HUDEP-2 (cell line): ENCODE measurements around the gene CPXM1.

Experiments
- DNase-seq, 76 experiments: peaks; one replicate each; lab custom pipeline; 2025; ENCODE audit not compliant: unreplicated experiment in 76 of 76; lab: John Stamatoyannopoulos, UW

The CPXM1 gene

DNA sequence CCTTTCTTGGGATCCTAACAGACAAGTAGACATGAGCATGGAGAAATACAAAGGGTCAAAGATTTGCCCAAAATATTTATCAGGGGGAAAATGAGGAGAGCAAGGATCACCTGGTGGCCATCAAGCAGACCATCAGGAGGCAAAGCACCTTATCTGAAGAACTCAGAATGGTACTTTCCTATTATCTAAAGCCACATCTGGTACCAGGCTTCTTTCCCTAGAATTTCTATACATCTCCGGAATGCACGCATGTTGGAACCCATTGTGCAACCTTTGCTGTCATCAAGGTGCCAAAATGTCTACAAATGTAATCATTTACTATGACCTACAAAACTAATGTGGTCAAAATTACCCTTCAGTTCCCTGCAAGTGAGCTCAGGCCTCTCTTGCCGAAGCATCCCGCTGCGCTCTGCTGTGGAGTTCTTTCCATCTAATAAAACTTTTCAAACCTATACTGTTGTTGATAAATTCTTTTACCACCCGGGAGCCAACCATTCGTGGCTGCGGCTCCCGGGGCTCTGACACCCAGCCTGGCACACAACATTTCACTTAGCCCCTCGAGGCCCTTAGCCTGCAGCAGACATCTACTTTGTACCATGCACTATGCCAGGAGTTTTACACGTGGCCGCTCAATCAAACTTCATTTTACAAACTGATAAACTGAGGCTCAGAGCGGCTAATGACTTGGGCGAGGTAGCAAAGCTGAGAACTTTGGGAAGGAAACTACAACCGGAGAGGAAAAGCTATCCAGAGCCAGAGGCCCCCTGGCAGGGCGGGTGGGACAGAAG, 3.8 kb upstream of the CPXM1 start:
- no peak for DNase-seq

GRCh38 chr20:2801286-2801728, 880 bp upstream of the CPXM1 start:
- no peak for DNase-seq

- no peak for DNase-seq
These were observed 523 bp downstream of the CPXM1 start for GRCh38 chr20:2799688-2800520.

DNA sequence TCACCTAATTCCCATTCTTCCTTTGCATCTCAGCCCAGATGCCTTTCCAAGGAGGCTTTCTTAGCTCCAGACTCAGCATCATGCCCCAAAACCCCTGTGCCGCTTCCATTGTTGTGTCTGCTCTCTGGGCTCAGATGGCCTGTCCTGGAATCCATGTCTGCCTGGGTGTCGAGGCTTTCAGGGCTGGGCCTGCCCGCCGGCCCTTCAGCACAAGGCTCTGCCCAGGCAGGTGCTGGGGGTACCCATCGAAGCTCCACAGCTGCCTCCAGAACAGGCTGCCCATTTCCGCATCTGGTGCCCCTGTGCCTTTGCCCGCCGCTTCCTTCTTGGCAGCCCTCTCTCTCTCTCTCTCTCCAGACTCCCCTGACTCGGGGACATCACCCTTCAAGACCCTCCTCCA, 1.2 kb downstream of the CPXM1 start:
- DNase-seq, result no peak

GRCh38 chr20:2798814-2799213, 1.6 kb downstream of the CPXM1 start:
- no peak for DNase-seq

DNA sequence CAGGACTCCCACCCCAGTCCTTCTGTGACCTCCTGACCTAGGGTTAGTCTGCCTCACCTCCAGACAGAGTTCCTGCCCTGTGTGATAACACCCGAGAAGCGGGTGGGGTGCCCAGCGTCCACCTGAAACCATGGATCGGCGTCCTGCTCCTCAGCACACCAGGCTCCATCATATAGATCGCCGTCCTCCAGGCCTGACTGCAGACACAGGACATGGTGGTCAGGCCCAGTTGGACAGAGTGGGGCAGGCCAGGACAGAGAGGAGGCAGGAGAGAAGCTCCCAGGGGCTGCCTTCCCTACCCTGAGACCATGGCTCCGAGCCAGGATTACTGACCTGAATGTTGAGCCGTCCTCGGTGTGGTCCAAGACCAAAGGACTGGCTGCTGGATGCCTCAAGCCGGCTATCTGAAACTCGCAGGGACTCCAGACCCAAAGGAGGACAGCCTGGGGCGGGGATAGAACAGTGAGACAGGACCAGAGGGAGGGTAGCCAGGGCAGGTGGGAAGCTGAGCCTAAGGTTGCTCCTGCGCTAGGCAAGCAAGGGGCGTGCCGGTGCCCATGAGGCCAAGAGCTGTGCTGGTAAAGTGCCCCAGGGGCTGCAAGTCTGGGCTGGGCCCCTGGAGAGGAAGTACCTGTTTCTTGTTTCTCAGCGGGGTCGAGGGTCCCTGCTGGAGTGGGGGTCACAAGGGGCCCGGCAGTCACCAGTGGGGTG, 2.2 kb downstream of the CPXM1 start:
- no peak for DNase-seq

DNA sequence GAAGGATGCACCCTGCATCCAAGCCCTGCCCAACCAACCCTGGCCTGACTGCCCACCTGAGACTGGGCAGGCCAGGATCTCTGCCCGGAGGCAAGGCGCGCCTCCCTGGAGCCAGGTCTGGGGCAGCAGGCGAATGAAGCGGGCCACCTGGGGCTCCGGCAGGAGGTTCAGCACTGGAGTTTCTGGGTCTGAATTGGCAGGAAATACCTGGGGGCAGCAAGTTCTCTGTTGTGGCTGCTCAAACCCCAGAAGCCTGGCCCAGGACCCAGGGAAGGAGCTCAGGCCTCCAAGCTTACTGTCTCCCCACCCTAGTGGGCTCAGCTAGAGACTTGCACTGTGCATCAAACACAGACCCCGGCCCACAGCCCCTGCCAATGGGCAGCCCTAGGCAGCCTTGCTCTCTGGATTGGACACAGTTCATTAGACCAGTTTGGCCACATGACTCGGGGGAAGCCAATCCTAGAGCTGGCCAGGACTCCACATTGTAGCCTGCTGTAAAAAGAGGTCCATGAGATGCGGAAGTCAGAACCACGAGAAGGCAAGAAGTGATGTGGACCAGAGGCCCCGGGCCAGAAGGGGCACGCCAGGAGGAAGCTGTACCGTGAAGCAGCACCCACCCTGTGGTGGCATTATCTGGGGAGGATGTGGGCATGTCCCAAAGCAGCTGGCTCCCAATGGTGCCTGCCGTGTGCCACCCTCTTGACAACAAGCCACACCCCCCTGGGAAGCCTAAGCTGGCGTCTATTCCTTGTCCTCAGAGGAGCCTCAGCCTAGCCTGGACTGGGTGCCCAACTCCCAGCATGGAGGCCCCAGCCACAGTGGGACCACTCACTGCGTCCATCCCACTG, 3.1 kb downstream of the CPXM1 start:
- DNase-seq, result no peak

DNA sequence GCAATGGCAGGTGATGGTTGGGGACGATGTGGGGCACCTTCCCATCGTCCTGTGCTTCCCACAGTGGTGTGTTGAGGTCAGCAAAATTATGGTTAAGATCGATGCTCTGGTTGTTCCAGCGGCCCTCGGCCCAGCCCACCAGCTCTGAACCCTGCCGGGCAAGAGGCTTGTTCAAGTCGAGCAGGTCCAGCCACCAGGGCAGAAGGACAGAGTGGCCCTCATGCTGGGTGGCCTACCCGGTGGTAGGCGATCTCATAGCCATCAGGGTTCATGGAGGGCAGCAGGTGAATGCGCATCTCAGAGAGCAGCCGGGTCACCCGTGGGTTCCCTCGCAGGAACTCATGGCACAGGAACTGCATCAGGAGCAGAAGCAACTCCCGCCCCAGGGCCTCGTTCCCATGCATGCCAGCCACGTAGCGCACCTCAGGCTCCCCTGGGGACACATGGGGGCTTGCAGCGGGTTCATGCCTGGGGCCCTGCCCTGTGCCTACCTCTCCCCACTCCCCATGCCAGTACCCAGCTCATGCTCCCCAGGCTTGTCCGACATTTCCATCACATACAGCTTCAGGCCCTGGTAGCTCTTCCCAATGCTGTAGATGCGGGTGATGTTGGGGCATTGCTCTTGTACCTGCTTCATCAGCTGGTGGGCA, 4.3 kb downstream of the CPXM1 start:
- no peak for DNase-seq

DNA sequence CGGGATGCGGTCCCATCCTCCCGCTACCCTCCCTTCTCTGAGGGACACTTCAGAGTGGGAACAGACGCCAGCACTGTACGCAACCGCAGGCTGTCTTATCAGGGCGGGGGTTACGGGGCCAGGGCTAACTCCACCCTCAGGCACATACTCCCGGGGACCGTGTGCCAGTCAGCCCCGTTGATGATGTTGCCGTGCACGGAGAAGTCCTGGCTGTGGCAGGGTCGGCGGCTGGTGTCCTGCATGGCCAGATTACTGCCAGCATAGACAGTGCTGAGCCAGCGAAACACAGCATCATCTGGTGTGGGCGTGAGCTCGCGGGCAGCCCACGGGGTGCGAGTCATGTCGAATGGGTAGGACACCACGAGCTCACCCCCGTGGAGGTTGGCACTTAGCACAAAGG, 5.0 kb downstream of the CPXM1 start:
- peak in 67 of 76 experiments; percentile 11 to 87 (median 58) for DNase-seq

- DNase-seq, result no peak
These were observed 5.5 kb downstream of the CPXM1 start for GRCh38 chr20:2794866-2795447.

GRCh38 chr20:2794202-2794748, 6.2 kb downstream of the CPXM1 start:
- DNase-seq, result no peak

GRCh38 chr20:2793471-2793870, 7.0 kb downstream of the CPXM1 start:
- no peak for DNase-seq

DNA sequence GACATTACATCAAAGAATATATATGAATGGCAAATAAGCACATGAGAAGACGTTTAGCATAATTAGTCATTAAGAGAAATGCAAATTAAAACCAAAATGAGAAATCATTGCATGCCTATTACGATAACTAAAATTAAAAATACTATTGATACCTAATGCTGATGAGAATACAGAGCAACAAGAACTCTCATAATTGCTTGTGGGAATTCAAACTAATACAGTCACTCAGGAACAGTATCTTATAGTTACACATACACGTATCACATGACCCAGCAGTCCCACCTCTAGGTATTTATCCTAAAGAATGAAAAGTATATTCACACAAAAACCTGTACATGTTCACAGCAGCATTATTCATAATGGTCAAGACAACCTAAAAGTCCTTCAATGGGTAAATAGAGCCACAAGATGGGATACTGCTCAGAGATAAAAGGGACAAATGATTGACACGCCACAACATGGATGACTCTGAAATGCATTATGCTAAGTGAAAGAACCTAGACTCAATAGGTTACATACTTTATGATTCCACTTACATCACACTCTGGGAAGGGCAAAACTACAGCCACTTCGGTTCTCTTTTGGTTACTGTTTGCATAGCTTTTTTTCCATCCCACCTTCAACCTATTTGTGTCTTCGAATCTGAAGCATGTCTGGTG, 16.4 kb downstream of the CPXM1 start:
- no peak for DNase-seq

DNA sequence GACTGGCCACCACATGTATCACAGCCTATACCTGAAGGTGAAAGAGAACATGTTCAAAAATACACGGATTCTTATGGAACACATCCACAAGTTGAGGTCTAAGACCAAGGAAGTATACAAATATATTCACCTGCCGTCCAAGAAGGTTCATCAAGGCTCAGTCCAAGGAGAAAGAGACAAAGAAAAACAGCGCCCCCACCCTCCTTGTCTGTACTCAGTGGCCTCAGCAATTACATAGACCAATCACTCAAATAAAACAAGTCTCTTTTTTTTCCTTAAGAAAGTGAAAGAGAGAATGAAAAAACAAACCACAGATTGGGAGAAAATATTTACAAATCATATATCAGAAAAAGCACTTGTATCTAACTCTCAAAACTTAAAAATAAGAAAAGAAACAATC, 19.5 kb downstream of the CPXM1 start:
- no peak for DNase-seq

- no peak for DNase-seq
These were observed 21.7 kb downstream of the CPXM1 start for GRCh38 chr20:2778602-2779321.

- no peak for DNase-seq
These were observed 25.3 kb downstream of the CPXM1 start for GRCh38 chr20:2775139-2775538.

DNA sequence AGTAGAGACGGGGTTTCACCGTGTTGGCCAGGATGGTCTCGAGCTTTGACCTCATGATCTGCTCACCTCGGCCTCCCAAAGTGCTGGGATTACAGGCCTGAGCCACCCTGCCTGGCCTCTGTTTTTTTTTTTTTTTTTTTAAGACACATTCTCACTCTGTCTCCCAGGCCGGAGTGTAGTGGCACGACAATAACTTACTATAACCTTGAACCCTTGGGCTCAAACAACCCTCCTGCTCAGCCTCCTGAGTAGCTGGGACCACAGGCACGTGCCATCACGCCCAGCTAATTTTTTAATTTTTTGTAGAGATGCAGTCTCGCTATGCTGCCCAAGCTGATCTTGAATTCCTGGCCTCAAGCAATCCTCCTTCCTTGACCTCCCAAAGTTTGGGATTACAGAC, 26.6 kb downstream of the CPXM1 start:
- DNase-seq, result no peak

DNA sequence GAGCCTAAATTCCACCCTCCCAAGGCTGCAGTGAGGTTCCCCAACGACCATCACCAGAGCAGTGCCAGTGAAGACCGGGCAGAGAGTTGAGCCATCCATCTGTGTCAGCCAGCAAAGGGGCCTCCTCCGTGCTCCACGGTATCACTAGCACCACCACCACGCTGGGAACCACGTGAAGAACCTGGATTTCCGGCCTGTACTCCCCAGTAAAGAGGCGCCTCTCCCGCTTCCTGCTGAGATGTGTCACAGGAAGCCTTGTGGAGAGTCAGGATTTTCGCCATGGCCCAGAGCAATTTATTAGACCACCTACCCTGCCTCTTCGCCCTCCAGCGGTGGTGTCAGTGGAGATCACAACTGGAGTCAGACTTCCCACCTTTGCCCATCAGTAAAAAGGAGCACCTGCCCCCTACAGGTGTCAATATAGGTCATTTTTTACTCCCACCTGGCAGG, 28.8 kb downstream of the CPXM1 start:
- DNase-seq, result no peak
